SKM-1 treated with dmso at 0.1 percent for 144 hours (cell line): Measurements from ENCODE around the gene TRIM17.

ENCODE experiments used
- DNase-seq: peaks from one replicate; lab custom pipeline; 2025; ENCODE audit not compliant: unreplicated experiment; lab: John Stamatoyannopoulos, UW

Gene TRIM17

DNA sequence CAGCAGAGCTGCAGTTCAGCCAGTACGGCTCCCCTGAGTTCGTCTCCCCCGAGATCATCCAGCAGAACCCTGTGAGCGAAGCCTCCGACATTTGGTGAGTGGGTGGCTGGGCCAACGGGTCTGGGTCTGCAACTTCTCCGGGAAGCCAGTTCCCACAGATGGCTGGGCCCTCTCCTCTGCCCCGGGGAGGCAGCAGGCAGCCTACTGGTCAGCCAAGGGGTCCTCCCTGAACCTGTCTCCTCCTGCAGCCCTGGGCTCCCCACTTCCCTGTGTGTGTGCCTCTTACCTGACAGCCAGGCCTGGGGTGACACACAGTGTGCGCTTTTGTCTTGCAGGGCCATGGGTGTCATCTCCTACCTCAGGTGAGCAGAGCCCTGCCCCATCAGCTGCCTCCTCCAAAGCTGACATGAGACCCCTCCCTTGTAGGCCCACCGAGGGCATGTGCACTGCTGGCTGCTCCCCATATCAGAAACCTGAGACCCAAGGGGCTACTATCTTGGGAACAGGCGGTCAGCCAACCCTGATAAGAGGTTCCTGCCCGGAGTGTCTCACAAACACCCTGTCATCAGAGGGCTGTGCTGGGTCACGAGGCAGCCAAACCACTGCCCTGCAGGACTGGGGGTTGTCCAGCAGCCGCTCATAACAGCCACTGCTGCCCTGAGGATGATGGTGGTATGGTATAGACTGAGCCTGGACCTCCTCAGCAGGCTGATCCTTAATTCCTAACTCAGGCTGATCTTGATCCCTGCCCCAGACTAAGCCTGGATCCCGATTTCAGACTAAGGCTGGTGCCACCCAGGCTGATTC lies 47.7 kb downstream of the TRIM17 start:
- no peak for DNase-seq

DNA sequence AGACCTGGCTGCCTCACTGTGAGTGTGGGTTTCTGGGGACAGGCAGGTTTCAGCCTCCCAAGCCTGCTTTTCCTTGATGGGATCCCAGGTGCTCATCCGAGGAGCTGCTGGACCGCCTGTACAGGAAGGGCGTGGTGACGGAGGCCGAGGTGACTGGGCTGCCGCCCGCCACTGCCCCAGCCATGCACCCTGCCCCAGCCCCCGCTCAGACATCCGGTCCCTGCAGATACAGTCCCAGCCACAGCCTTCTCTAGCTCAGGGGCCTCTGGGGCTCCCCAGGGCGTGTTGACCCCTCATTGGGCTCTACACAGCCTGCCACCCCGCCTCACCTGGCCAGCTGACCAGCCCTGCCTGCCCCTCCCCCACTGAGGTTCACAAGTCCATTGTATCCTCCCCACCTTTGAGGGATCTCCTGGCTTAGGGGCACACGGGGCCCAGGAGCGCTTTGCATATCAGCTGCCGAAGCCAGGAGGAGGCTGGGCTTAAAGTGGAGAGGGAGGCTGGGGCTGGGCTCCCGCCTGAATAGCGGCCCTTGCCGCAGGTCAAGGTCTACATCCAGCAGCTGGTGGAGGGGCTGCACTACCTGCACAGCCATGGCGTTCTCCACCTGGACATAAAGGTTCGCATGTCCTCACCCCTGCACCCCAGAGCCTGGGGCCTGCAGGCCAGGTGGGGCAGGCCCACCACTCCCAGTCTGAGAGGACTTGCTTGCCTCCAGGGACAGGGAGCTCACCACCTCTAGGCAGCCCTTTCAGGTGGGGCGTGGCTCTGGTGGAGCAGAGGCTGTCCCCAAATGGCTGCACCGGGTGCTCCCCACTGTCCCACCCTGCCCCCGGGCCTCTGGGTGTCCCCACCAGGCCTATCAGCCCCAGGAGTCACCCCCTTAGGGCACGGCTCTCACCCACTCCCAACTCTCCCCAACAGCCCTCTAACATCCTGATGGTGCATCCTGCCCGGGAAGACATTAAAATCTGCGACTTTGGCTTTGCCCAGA lies 48.6 kb downstream of the TRIM17 start:
- DNase-seq, result no peak

- DNase-seq, result no peak
Observed at GRCh38 chr1:228366866-228367741, 49.6 kb downstream of the TRIM17 start.

DNA sequence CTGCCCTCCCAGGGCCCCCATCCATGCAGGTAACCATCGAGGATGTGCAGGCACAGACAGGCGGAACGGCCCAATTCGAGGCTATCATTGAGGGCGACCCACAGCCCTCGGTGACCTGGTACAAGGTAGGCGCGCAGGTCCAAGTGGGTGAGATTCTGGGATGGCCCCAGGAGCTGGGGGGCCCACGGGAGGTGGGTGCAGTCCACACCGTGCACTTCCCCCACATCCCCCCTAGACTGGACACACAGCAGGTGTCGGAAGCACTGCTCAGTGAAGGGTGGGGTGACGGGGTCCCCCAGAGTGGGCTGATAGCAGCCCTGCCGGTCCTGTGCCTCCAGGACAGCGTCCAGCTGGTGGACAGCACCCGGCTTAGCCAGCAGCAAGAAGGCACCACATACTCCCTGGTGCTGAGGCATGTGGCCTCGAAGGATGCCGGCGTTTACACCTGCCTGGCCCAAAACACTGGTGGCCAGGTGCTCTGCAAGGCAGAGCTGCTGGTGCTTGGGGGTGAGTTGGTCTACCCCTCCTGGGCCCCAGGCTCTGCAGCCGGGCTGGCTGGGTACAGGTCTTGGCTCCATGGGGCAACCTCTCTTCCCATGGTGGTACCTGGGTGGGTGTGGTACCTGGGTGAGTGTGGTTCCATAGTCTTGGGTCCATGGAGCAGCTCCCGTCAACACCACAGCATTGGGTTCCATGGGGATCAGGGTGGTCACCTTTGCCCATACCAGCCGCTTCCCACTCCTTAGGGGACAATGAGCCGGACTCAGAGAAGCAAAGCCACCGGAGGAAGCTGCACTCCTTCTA lies 50.4 kb downstream of the TRIM17 start:
- no peak for DNase-seq

DNA sequence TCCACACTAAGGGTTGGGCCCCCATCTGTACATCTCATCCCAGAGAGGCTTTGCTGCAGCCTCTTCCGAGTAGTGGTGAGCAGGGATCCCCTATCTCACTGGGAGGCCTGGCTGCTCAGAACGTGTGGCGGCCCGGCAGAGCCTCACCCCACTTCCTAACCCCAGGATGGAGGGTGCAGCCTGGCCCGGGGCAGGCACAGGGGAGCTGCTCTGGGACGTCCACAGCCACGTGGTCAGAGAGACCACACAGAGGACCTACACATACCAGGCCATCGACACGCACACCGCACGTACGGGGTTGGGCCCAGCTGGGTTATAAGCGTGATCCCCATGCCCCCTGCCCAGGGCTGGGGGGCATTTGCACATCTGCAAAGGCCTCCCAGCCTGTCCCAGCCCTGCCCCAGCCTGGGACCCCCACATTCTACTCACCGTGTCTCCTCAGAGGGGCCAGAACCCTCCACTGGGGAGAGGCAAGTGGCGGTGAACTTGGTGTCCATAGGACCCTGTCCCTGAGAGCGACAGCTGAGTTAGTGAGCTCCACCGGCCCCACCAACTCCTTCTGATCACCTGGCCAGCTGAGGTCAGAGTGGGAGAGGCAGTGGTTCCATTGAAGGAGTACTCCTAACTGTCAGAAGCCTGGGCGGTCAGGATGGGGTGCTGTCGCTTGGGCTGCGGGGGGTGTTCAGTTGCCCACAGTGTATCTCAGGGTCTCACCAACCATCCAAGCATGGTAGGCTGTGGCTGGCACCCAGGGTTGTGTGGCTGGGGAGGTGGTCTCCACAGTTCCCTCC lies 51.2 kb downstream of the TRIM17 start:
- no peak for DNase-seq

- DNase-seq, result no peak
Observed at GRCh38 chr1:228364706-228365213, 51.9 kb downstream of the TRIM17 start.

- no peak for DNase-seq
Observed at GRCh38 chr1:228364068-228364705, 52.5 kb downstream of the TRIM17 start.

DNA sequence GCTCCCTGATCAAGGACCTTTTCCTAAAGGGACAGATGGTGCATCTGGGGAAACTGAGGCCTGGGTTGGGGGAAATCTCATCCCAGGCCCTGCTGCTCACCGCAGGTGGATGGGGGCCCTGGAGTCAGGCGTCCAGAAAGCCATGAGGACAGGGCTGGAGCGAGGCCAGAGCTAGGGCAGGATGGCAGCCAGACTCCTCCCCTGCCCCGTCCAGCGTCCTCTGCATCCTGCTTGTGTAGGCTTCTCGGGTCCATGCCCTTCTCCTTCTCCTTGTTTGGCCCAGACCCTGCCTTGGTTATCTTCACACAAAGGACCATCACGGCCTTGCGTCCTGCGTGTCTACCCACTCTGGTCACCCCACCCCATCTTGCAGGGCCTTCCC lies 53.0 kb downstream of the TRIM17 start:
- no peak for DNase-seq

- no peak for DNase-seq
Observed at GRCh38 chr1:228362884-228363450, 53.7 kb downstream of the TRIM17 start.

DNA sequence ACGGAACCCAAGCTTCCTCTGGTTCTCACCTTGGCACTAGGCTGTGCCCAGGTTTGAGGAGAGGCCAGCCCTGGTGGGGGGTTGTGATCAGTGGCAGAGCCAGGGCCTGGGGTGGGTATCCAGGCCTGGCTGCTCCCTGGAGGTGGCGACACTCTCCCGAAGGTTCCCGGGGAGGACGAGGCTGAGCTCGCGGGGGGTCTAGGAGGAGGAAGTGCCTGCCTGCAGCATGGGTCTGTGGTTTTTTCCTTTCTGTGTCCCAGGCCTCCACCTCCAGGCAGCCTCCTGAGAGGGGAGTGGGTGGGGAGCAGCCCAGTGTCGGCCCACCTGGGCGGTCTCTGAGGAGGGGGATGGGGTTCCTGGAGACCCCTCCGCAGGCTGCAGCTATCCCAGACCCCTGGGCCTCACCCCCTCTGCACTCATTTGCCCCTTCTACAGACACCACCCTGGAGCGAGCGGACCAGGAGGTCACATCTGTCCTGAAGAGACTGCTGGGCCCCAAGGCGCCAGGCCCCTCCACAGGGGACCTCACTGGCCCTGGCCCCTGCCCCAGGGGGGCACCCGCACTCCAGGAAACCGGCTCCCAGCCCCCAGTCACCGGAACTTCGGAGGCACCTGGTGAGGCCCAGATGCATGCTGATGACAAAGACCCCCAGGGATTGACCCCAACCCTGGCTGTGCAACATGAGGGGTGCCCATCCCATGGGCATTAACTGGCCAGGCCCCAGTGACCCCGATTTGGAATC lies 54.3 kb downstream of the TRIM17 start:
- no peak for DNase-seq

GRCh38 chr1:228361314-228362140 lies 55.1 kb downstream of the TRIM17 start:
- DNase-seq, result no peak

- no peak for DNase-seq
Observed at GRCh38 chr1:228360533-228361313, 55.9 kb downstream of the TRIM17 start.

DNA sequence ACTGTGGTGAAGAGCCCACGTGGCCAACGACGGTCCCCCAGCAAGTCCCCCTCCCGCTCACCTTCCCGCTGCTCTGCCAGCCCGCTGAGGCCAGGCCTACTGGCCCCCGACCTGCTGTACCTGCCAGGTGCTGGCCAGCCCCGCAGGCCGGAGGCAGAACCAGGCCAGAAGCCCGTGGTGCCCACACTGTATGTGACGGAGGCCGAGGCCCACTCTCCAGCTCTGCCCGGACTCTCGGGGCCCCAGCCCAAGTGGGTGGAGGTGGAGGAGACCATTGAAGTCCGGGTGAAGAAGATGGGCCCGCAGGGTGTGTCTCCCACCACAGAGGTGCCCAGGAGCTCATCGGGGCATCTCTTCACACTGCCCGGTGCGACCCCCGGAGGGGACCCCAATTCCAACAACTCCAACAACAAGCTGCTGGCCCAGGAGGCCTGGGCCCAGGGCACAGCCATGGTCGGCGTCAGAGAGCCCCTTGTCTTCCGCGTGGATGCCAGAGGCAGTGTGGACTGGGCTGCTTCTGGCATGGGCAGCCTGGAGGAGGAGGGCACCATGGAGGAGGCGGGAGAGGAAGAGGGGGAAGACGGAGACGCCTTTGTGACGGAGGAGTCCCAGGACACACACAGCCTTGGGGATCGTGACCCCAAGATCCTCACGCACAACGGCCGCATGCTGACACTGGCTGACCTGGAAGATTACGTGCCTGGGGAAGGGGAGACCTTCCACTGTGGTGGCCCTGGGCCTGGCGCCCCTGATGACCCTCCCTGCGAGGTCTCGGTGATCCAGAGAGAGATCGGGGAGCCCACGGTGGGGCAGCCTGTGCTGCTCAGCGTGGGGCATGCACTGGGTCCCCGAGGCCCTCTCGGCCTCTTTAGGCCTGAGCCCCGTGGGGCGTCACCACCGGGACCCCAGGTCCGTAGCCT lies 56.8 kb downstream of the TRIM17 start:
- no peak for DNase-seq

DNA sequence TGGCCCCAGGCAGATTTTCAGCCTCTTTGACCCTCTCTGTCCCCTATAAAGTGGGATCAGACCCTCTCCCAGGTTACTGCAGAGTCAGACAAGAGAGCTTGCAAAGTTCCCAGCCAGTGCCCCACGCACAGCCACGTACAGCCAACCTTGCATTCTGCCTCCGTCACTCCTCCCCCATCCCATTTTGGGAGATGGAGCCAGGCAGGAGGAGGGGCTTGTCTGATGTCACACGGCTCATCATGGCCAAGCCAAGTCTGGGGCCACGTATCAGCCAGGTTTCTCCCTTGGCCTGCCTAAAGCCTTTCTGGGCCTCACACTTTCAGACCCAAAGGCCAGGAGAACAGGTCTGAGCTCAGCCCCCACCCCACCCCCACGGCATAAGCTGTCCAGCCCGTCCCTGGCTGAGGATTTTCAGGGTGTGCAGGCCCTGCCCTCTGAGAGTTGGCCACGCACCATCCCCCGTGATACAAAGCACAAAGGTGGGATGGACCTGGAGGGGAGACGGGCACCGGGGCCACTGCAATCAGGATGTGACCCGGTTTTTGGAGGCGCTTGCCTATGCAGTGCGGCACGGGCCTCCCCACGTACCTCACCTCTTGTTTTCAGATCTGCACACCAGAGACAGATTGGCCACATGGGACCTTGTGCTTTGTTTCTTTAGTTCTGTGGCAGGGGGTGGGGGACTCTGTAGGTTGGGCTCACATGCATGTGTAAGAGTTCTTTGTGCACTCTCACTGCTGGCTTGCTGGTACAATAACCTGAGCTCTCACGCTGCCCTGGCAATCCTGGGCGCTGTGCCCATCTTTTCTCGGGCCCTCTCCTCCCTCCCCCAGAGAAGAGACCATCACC lies 57.7 kb downstream of the TRIM17 start:
- no peak for DNase-seq
